SW480 (cell line): Measurements from ENCODE around the gene TEAD2.
A peak's percentile ranks its signal among the peaks of the same experiment; 100 is the strongest.
"Not testable (repeated sequence)": the region's sequence is repeated elsewhere in the genome, so short reads cannot be mapped to it uniquely, and the experiment has no call there.

Source experiments
- DNase-seq: peaks from one replicate; pipeline ENCODE4 v3.0.0-alpha.2; 2016; ENCODE audit warnings: low spot score

The TEAD2 gene

GRCh38 chr19:49383599-49383998 is 21.4 kb upstream of the TEAD2 start:
- DNase-seq: no peak

GRCh38 chr19:49382639-49383038 is 20.4 kb upstream of the TEAD2 start:
- no peak for DNase-seq

- DNase-seq: no peak
Measured at GRCh38 chr19:49380391-49380790, 18.2 kb upstream of the TEAD2 start.

DNA sequence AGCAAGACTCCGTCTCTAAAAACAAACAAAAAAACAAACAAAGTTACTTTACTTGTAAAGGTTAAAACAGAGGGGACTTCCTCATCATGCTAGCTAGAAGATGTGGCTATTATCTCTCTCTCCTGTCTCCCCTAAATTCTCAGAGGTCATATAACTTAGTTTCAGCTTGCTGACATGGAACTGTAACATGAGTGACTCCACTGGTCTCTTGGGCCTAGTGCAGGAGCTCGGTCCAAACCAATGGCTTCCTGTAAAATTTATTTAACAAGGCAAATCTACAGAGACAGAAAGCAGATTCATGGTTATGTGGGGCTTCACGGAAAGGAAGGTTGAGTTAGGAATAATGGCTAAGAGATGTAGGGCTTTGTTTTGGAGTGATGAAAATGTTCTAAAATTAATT is 16.3 kb upstream of the TEAD2 start:
- no peak for DNase-seq

DNA sequence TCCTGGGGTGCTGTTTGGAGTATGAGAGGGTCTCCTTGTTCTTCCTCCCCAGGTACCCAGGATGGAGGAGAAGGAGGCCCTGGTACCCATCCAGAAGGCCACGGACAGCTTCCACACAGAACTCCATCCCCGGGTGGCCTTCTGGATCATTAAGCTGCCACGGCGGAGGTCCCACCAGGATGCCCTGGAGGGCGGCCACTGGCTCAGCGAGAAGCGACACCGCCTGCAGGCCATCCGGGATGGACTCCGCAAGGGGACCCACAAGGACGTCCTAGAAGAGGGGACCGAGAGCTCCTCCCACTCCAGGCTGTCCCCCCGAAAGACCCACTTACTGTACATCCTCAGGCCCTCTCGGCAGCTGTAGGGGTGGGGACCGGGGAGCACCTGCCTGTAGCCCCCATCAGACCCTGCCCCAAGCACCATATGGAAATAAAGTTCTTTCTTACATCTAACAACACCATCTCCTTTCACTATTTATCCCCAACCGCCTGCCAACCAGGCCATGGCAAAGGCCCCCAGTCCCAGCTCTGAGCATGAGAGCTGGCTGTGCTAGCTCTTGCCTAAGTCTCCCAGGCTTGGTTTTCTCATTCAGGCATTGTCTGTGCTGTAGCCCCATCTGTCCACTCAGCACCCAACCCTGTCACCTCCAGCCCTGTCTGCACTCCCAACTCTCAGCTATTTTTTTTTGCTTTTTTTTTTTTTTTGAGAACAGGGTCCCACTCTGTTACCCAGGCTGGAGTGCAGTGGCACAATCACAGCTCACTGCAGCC is 12.6 kb upstream of the TEAD2 start:
- no peak for DNase-seq

DNA sequence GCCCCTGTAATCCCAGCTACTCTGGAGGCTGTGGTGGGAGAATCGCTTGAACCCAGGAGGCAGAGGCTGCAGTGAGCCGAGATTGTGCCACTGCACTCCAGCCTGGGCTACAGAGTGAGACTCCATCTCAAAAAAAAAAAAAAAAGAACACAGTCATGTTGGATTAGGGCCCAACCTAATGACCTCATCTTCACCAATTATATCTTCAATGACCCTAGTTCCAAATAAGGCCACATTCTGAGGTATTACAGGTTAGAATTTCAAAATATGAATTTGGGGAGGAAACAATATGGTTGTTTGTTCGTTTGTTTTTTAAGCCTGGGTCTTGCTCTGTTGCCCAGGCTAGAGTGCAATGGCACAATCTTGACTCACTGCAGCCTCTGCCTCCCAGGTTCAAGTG is 11.0 kb upstream of the TEAD2 start:
- DNase-seq: not testable (repeated sequence)

GRCh38 chr19:49371184-49371583 is 9.0 kb upstream of the TEAD2 start:
- no peak for DNase-seq

DNA sequence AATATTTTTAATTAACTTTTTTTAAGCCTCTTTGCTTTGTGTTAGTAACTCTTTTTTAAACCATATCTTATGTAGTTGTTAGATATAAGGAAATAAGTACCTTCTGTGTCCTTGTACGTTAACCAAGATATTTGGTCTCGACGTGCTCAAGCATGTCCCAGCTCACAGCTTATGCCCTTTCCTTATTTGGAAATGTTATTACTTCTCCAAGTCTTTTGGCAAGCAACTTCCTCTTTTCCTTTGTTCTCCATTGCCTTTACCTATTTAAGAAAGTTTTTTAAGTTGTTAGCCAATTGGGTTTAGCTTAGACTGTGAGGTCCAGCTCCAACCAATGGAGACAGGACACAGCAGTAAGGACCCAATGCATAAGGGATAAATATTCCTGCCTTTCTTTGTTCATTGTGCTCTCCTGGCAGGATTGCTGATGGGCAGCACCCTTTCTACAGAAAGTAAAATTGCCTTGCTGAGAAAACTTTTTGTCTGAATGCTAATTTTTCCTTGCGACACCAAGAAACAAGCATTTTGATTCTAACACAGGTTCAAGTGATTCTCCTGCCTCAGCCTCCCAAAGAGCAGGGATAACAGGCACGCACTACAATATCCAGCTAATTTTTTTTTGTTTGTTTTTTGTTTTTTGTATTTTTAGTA is 6.6 kb upstream of the TEAD2 start:
- DNase-seq: no peak

DNA sequence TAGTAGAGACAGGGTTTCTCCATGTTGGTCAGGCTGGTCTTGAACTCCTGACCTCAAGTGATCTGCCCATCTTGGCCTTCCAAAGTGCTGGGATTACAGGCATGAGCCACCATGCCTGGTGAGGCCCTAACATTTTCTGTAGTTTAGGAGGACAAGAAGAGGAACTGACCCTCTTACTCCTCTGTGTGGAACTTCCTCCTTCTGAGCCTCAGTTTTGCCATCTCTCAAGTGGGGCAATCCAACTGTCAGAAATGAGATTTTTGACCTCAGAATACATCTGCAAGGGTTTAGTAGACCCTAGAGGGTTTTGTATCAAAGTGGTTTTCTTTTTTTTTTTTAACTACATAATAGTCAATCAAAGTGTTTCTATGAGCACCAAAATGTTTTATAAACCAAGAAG is 3.9 kb upstream of the TEAD2 start:
- DNase-seq: no peak

GRCh38 chr19:49364083-49364737 is 2.0 kb upstream of the TEAD2 start:
- no peak for DNase-seq

- peak; percentile 99 for DNase-seq
Measured at GRCh38 chr19:49363268-49364082, 1.3 kb upstream of the TEAD2 start, which contains the start of gene DKKL1. DKKL1 (plus strand) TSS chr19:49363877; CDS start chr19:49363999, 122 bp downstream.

GRCh38 chr19:49362929-49363267 is 682 bp upstream of the TEAD2 start:
- peak; percentile 54 for DNase-seq

DNA sequence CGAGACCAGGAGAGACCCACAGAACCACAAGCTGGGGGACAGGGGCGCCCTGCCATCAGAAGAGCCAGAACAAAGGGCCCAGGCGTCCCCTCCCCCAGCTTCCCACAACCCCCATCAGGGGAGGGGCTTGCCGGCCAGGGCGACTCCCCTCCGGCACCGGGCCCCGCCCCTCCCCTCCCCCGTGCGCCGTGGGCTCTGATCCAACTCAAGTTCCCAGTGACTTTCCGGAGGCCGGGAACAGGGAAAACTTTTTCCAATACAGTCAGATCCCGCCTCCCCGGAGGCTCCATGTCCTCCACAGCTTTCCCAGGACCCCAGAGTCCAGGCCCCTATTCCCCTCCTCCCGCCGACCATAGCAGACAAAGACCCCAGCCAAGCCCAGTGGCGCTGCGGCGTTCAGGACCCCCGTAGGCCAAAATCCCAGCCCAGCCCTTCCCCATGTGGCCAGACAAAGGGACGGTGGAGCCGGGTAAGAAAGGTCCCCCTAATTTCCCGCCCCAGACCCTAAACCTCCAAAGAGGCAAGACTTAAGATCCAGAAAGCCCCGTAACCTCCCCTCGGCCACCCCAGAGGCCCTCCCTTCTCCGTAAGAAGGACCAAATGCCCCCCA is 673 bp downstream of the TEAD2 start:
- peak; percentile 57 for DNase-seq

GRCh38 chr19:49359851-49360820 is 2.1 kb downstream of the TEAD2 start:
- DNase-seq: no peak

DNA sequence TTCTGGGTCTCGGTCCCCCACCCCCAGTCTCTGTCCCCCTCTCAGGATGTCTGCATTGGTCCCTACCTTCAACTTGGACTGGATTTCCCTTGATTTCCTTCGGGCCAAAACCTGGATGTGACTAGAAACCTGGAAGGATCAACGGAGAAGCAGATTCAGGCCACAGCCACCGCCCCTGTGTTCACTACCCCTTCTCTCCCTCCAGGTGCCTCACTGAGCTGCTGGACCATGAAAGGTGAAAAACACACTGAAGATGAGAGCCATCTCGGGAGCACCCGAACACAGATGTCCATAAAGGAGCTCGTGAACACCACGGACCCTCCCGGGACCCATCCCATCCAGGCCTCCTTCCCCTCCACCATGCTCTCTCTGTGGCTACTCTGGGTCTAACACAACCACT is 5.0 kb downstream of the TEAD2 start:
- no peak for DNase-seq

GRCh38 chr19:49356382-49356781 is 5.8 kb downstream of the TEAD2 start:
- no peak for DNase-seq

- no peak for DNase-seq
Measured at GRCh38 chr19:49355909-49356353, 6.3 kb downstream of the TEAD2 start.

DNA sequence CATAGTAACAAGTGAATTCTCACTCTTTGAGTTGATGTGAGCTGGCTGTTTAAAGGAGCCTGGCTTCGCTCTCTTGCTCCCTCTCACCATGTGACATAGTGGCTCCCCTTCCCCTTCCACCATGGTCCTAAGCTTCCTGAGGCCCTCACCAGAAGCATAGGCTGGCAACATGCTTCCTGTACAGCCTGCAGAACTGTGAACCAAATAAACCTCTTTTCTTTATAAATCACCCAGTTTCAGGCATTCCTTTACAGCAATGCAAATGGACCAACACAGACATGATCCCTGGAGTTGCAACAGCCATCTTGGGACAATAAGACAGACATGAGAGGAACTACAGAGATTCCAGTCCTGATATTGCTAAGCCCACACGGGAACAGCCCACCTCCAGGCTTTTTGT is 12.6 kb downstream of the TEAD2 start:
- DNase-seq: no peak

DNA sequence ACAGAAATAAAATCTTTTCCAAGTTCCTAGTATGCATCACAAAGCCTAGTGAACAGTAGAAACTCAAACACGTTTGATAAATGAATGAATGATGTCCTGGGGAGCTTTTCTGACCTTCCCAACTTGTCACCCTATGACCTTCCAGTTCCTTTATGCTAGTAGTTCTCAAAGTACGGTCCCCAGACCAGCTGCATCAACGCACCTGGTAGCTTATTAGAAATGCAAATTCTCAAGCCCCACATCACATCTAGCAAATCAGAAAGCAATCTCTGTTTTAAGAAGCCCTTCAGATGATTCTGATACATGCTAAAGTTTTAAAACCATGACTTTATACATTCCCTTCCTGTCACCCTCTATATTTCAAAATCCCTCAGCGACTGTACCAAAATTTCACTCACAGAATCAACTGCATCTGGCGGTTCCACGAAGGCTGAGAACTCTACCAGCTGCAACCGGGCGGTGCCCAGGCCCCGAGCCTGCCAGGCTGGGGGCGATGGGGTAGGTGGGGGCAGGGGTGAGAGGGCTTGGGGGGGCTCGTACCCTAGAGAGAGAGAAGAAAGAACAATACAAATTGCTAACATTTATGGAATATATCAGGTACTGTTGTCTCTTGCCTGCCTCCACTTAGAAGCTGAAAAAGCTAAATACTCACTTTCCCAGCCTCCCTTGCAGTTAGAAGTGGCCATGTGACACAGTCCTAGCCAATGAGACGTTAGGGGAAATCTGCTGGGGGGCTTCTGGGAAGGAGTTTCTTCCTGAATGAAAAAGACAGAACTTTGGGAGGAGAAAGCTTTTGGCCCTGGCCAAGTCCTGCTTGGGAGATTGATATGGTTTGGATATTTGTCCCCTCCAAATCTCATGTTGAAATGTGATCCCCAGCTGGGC is 13.7 kb downstream of the TEAD2 start:
- DNase-seq: no peak

- peak; percentile 78 for DNase-seq
Measured at GRCh38 chr19:49347835-49348234, 14.4 kb downstream of the TEAD2 start.
